Adrenal gland (tissue), 5 donors: Measurements from ENCODE around the gene FCSK.

Source experiments
- CTCF ChIP-seq, 6 experiments: fragments of 450-650 bp in 4 of 6; fragments of 200-600 bp in 2 of 6; sonication (generic) in 1 of 6; IDR thresholded peaks; 1 replicate in 5 of 6; 2 replicates in 1 of 6; pipeline versions ENCODE4 v1.5.1 to v1.8.0; 2016 to 2021; ENCODE audit warnings: antibody characterized with exemption in 6 of 6, mild to moderate bottlenecking in 2 of 6, moderate library complexity in 1 of 6
- POLR2A ChIP-seq, 2 donors: fragments of 450-650 bp; IDR thresholded peaks; one replicate each; pipeline ENCODE4 v1.6.1; 2017; ENCODE audit warnings: antibody characterized with exemption in 2 of 2, mild to moderate bottlenecking in 2 of 2, moderate library complexity in 1 of 2
- donor health status: DM: no; HTN: no; CAD: no.

GRCh38 chr16:70430667-70431536, 23.5 kb upstream of the FCSK start:
- TF ChIP-seq CTCF (IDR thresholded peaks at IDR 0.05), result no peak
- no peak for TF ChIP-seq POLR2A (IDR thresholded peaks at IDR 0.05)
